ENCODE measurements around the gene TCF7L2. TPM values are rescaled to one million over a fixed set of nuclear protein-coding genes. Genes with fewer than 3 reads are reported as not detected.

Gene TCF7L2
- total RNA-seq, 1 experiment from 2014 or later = 45.2 TPM

DNA sequence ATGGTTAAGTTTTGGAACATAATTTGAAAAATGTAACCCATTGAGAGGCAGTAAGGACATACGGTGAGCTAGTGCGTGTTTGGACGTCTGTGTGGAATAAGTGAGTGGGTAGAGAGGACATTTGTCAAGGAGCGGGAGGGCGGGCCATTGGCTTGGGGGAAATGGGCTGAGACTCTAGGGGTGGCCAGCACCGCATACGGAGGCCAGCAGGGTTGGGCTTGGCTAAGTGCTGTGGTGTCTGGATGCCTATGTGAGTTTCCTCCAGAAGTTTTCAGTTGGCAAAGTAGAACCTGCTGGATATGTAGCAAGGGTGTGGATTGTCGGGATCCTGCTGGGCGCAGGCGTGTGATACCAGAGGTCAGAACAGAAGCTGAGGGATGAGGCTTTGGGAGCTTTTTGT is 103.0 kb downstream of the TCF7L2 start:
- ChIA-PET POLR2A (no interaction called here), CTCF (no interaction called here)
- ATAC-seq (no peak), DNase-seq (ENCODE audit: low read depth, low spot score) (no peak)
- in situ Hi-C loops (cut with HindIII; ENCODE audit: low pct_unique_long_range_greater_than_20kb, low sequenced_read_pairs) = no loop called here
- Histone ChIP-seq H3K9me3 (ENCODE audit: control insufficient read depth, insufficient read depth, low read depth, low read length) (no peaks in the 10 kb centered on the region), H3K36me3 (ENCODE audit: control insufficient read depth, insufficient read depth, low read length) (0 out of 2 replicates have a peak, but pooled peaks cover 3% of the 10 kb centered on the region), H3K4me3 (ENCODE audit: low read depth in 2 of 2, low read length in 2 of 2) (no peak overlapping the region), H3K27me3 (ENCODE audit: control insufficient read depth, insufficient read depth, low read length) (no peaks in the 10 kb centered on the region), H3K27ac (ENCODE audit: low read length) (peak overlapping the region; percentile 80), H3K4me1 (ENCODE audit: control insufficient read depth, insufficient read depth, low read length) (peaks cover 89% of the 10 kb centered on the region)
- no TSS peak for BruUV-seq (replicated peaks)
- intact Hi-C loops (cut with micrococcal nuclease; ENCODE audit: unreplicated experiment) = no loop called here
- TF ChIP-seq, protein P1, sequence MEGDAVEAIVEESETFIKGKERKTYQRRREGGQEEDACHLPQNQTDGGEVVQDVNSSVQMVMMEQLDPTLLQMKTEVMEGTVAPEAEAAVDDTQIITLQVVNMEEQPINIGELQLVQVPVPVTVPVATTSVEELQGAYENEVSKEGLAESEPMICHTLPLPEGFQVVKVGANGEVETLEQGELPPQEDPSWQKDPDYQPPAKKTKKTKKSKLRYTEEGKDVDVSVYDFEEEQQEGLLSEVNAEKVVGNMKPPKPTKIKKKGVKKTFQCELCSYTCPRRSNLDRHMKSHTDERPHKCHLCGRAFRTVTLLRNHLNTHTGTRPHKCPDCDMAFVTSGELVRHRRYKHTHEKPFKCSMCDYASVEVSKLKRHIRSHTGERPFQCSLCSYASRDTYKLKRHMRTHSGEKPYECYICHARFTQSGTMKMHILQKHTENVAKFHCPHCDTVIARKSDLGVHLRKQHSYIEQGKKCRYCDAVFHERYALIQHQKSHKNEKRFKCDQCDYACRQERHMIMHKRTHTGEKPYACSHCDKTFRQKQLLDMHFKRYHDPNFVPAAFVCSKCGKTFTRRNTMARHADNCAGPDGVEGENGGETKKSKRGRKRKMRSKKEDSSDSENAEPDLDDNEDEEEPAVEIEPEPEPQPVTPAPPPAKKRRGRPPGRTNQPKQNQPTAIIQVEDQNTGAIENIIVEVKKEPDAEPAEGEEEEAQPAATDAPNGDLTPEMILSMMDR (IDR thresholded peaks at IDR 0.05) = no peak

DNA sequence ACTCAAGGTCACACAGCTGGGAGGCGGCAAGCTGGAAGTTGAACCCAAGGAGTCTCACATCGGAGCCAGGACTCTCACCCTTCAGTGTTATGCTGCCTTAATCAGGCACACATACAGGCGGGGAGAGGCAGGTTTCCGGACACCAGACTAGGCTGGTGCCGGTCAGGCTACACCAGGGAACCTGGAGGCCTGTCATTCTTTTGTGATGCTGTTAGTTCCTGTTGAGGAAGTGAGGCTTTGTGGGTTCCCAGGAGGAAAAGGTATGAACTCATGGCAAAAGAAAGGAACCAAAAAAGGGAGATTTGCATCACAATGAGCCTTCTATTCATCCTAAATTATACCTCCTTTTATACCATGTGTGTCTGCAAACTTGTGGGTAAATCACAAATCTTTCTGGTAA is 103.8 kb downstream of the TCF7L2 start:
- H3K27ac ChIP-seq (ENCODE audit: low read length) = peak overlapping the region; percentile 80
- ChIA-PET POLR2A (no interaction called here), CTCF (no interaction called here)
- in situ Hi-C loops (cut with HindIII; ENCODE audit: low pct_unique_long_range_greater_than_20kb, low sequenced_read_pairs) = no loop called here
- H3K27me3 ChIP-seq (ENCODE audit: control insufficient read depth, insufficient read depth, low read length) = no peaks in the 10 kb centered on the region
- ATAC-seq (no peak), DNase-seq (ENCODE audit: low read depth, low spot score) (no peak)
- no TSS peak for BruUV-seq (replicated peaks)
- 0 out of 2 replicates have a peak, but pooled peaks cover 3% of the 10 kb centered on the region for H3K36me3 ChIP-seq (ENCODE audit: control insufficient read depth, insufficient read depth, low read length)
- peaks cover 89% of the 10 kb centered on the region for H3K4me1 ChIP-seq (ENCODE audit: control insufficient read depth, insufficient read depth, low read length)
- TF ChIP-seq SIN3A (IDR thresholded peaks at IDR 0.05; ENCODE audit: borderline replicate concordance, insufficient read depth, low read depth, low read length) (no peak), POLR2AphosphoS5 (IDR thresholded peaks at IDR 0.05; ENCODE audit: low read depth, low read length) (no peak), TCF7L2 (IDR thresholded peaks at IDR 0.05; ENCODE audit: low read depth, low read length) (no peak)
- TF ChIP-seq, protein P1 (IDR thresholded peaks at IDR 0.05) = no peak
- TF ChIP-seq, protein P2, sequence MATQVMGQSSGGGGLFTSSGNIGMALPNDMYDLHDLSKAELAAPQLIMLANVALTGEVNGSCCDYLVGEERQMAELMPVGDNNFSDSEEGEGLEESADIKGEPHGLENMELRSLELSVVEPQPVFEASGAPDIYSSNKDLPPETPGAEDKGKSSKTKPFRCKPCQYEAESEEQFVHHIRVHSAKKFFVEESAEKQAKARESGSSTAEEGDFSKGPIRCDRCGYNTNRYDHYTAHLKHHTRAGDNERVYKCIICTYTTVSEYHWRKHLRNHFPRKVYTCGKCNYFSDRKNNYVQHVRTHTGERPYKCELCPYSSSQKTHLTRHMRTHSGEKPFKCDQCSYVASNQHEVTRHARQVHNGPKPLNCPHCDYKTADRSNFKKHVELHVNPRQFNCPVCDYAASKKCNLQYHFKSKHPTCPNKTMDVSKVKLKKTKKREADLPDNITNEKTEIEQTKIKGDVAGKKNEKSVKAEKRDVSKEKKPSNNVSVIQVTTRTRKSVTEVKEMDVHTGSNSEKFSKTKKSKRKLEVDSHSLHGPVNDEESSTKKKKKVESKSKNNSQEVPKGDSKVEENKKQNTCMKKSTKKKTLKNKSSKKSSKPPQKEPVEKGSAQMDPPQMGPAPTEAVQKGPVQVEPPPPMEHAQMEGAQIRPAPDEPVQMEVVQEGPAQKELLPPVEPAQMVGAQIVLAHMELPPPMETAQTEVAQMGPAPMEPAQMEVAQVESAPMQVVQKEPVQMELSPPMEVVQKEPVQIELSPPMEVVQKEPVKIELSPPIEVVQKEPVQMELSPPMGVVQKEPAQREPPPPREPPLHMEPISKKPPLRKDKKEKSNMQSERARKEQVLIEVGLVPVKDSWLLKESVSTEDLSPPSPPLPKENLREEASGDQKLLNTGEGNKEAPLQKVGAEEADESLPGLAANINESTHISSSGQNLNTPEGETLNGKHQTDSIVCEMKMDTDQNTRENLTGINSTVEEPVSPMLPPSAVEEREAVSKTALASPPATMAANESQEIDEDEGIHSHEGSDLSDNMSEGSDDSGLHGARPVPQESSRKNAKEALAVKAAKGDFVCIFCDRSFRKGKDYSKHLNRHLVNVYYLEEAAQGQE (IDR thresholded peaks at IDR 0.05; ENCODE audit: insufficient read depth in 1 of 2, low read depth in 2 of 2, low read length in 1 of 2) = no peak
- no peaks in the 10 kb centered on the region for H3K9me3 ChIP-seq (ENCODE audit: control insufficient read depth, insufficient read depth, low read depth, low read length)
- intact Hi-C loops (cut with micrococcal nuclease; ENCODE audit: unreplicated experiment) = no loop called here
- H3K4me3 ChIP-seq (ENCODE audit: low read depth in 2 of 2, low read length in 2 of 2) = no peak overlapping the region
